GM23338 (cell line): ENCODE measurements around the gene SUSD1. TPM values are rescaled to one million over a fixed set of nuclear protein-coding genes. Genes with fewer than 3 reads are reported as not detected.

ENCODE experiments used
- ATAC-seq: fragments of 200-7000 bp; cut with Tn5 transposase; 3 replicates; pipeline ENCODE4 v1.9.1; 2020
- DNase-seq: peaks from one replicate; pipeline ENCODE4 v3.0.0-alpha.2; 2015; ENCODE audit warnings: low spot score
- H2AFZ ChIP-seq: fragments of 200-600 bp; sonication (generic); 2 replicates; pipeline ENCODE4 v1.8.0; 2016; ENCODE audit warnings: antibody characterized with exemption, mild to moderate bottlenecking, moderate library complexity
- H3F3A ChIP-seq: fragments of 200-600 bp; sonication (generic); replicated peaks from 2 replicates; pipeline ENCODE4 v1.8.0; 2017; ENCODE audit warnings: antibody characterized with exemption, mixed run types, low read depth
- H3K27ac ChIP-seq: fragments of 200-600 bp; sonication (generic); 2 replicates; pipeline ENCODE4 v1.6.1; 2016; ENCODE audit warnings: low read depth
- H3K27me3 ChIP-seq: fragments of 200-600 bp; sonication (generic); 2 replicates; pipeline ENCODE4 v1.8.0; 2016; ENCODE audit warnings: mild to moderate bottlenecking, mixed run types, moderate library complexity; ENCODE audit not compliant: insufficient read depth
- H3K36me3 ChIP-seq: fragments of 200-600 bp; sonication (generic); 2 replicates; pipeline ENCODE4 v1.8.0; 2016; ENCODE audit warnings: mild to moderate bottlenecking; ENCODE audit not compliant: insufficient read depth
- H3K4me1 ChIP-seq: fragments of 200-600 bp; sonication (generic); 2 replicates; pipeline ENCODE4 v1.8.0; 2016; ENCODE audit warnings: mild to moderate bottlenecking, moderate library complexity; ENCODE audit not compliant: insufficient read depth
- H3K4me2 ChIP-seq: fragments of 200-600 bp; sonication (generic); 2 replicates; pipeline ENCODE4 v1.7.1; 2017; ENCODE audit warnings: mixed run types
- H3K4me3 ChIP-seq: fragments of 200-600 bp; sonication (generic); 2 replicates; pipeline ENCODE4 v1.6.1; 2016; ENCODE audit warnings: mixed run types
- H3K79me2 ChIP-seq: fragments of 200-600 bp; sonication (generic); replicated peaks from 2 replicates; pipeline ENCODE4 v1.8.0; 2017; ENCODE audit warnings: mild to moderate bottlenecking; ENCODE audit not compliant: insufficient read depth
- H3K9me2 ChIP-seq: fragments of 200-600 bp; sonication (generic); 2 replicates; pipeline ENCODE4 v1.8.0; 2017; ENCODE audit not compliant: insufficient read depth
- H4K20me1 ChIP-seq: fragments of 200-600 bp; sonication (generic); replicated peaks from 2 replicates; pipeline ENCODE4 v1.8.0; 2017; ENCODE audit warnings: mild to moderate bottlenecking; ENCODE audit not compliant: insufficient read depth
- H3K27ac Mint-ChIP-seq: 2 replicates; pipeline ENCODE4 v1.8.0; 2020; ENCODE audit warnings: inconsistent platforms, mild to moderate bottlenecking, moderate library complexity, mixed read lengths
- H3K27me3 Mint-ChIP-seq: 3 replicates; pipeline ENCODE4 v1.8.0; 2022; ENCODE audit warnings: low read depth, mild to moderate bottlenecking, moderate library complexity, mixed read lengths, inconsistent platforms; ENCODE audit not compliant: insufficient read depth, poor library complexity
- H3K36me3 Mint-ChIP-seq: 3 replicates; pipeline ENCODE4 v1.8.0; 2021; ENCODE audit warnings: low read depth, mild to moderate bottlenecking, inconsistent platforms, moderate library complexity, mixed read lengths
- H3K4me1 Mint-ChIP-seq: 3 replicates; pipeline ENCODE4 v1.8.0; 2020; ENCODE audit warnings: mild to moderate bottlenecking, inconsistent platforms, mixed read lengths
- H3K4me3 Mint-ChIP-seq: 3 replicates; pipeline ENCODE4 v1.8.0; 2021; ENCODE audit warnings: moderate library complexity, mild to moderate bottlenecking, inconsistent platforms, mixed read lengths
- H3K9me3 Mint-ChIP-seq: 3 replicates; pipeline ENCODE4 v1.8.0; 2020; ENCODE audit warnings: moderate library complexity, mild to moderate bottlenecking, inconsistent platforms, mixed read lengths
- CREB1 ChIP-seq: fragments of 250-450 bp; sonication (Bioruptor Pico); IDR thresholded peaks from 2 replicates; pipeline ENCODE4 v1.5.0; 2020; ENCODE audit warnings: low read depth, mild to moderate bottlenecking, moderate library complexity
- EZH2 ChIP-seq: fragments of 200-600 bp; sonication (generic); IDR thresholded peaks from one replicate; pipeline ENCODE4 v1.8.0; 2017; ENCODE audit warnings: antibody characterized with exemption, mild to moderate bottlenecking, low read depth; ENCODE audit not compliant: unreplicated experiment
- EZH2phosphoT487 ChIP-seq: fragments of 200-600 bp; sonication (generic); IDR thresholded peaks from one replicate; pipeline ENCODE4 v1.8.1; 2018; ENCODE audit warnings: antibody characterized with exemption; ENCODE audit not compliant: unreplicated experiment
- NANOG ChIP-seq: IDR thresholded peaks from 2 replicates; pipeline ENCODE4 v1.6.1; 2016; ENCODE audit warnings: antibody characterized with exemption, borderline replicate concordance
- POLR2AphosphoS5 ChIP-seq: IDR thresholded peaks from 2 replicates; pipeline ENCODE4 v1.6.1; 2016; ENCODE audit warnings: antibody characterized with exemption, low read depth
- STAT1 ChIP-seq: IDR thresholded peaks from one replicate; pipeline ENCODE4 v1.6.1; 2016; ENCODE audit warnings: antibody characterized with exemption; ENCODE audit not compliant: unreplicated experiment
- ZNF331 ChIP-seq: fragments of 250-450 bp; sonication (Bioruptor Pico); IDR thresholded peaks from 2 replicates; pipeline ENCODE4 v1.5.0; 2020; ENCODE audit warnings: low read depth, mild to moderate bottlenecking, moderate library complexity
- polyA plus RNA-seq: library from polyadenylated mRNA; unstranded; fragments of >200 nt; fragmentation: Nextera tagmentation; extraction: Ambion mirVana; gene quantifications from 2 replicates; pipeline ENCODE4 v1.2.1, GENCODE V29; 2016
- total RNA-seq: library from RNA; depleted of rRNA; stranded (reverse); fragments of >200 nt; shearing (Covaris generic); gene quantifications from 2 replicates; pipeline ENCODE4 v1.2.3, GENCODE V29; 2014
- TF ChIP-seq, protein P1 (sequence below): fragments of 250-450 bp; sonication (Bioruptor Pico); IDR thresholded peaks from 2 replicates; pipeline ENCODE4 v1.5.0; 2020; ENCODE audit warnings: mild to moderate bottlenecking, moderate library complexity
- TF ChIP-seq, protein P2 (sequence below): IDR thresholded peaks from 2 replicates; pipeline ENCODE4 v1.6.1; 2016; ENCODE audit warnings: antibody characterized with exemption

Gene SUSD1
- total and polyA plus RNA-seq, 2 experiments from 2014 or later = 1.2 to 6.4 TPM

DNA sequence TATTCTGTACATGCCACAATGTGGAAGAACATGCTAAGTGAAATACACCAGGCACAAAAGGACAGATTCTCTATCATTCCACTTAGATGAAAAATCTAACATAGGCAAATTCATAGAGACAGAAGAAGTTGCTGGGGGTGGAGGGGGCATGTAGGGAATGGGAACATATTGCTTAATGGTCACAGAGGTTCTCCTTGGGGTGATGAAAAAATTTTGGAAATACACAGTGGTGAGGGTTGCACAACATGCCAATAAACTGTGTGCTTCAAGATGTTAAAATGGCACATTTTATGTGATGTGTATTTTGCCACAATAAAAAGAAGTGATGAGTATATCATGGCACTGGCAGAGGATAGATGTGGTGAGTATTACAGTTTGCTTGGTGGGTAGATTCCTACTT lies 111.9 kb downstream of the SUSD1 start (continued):
- TF ChIP-seq, protein P1, sequence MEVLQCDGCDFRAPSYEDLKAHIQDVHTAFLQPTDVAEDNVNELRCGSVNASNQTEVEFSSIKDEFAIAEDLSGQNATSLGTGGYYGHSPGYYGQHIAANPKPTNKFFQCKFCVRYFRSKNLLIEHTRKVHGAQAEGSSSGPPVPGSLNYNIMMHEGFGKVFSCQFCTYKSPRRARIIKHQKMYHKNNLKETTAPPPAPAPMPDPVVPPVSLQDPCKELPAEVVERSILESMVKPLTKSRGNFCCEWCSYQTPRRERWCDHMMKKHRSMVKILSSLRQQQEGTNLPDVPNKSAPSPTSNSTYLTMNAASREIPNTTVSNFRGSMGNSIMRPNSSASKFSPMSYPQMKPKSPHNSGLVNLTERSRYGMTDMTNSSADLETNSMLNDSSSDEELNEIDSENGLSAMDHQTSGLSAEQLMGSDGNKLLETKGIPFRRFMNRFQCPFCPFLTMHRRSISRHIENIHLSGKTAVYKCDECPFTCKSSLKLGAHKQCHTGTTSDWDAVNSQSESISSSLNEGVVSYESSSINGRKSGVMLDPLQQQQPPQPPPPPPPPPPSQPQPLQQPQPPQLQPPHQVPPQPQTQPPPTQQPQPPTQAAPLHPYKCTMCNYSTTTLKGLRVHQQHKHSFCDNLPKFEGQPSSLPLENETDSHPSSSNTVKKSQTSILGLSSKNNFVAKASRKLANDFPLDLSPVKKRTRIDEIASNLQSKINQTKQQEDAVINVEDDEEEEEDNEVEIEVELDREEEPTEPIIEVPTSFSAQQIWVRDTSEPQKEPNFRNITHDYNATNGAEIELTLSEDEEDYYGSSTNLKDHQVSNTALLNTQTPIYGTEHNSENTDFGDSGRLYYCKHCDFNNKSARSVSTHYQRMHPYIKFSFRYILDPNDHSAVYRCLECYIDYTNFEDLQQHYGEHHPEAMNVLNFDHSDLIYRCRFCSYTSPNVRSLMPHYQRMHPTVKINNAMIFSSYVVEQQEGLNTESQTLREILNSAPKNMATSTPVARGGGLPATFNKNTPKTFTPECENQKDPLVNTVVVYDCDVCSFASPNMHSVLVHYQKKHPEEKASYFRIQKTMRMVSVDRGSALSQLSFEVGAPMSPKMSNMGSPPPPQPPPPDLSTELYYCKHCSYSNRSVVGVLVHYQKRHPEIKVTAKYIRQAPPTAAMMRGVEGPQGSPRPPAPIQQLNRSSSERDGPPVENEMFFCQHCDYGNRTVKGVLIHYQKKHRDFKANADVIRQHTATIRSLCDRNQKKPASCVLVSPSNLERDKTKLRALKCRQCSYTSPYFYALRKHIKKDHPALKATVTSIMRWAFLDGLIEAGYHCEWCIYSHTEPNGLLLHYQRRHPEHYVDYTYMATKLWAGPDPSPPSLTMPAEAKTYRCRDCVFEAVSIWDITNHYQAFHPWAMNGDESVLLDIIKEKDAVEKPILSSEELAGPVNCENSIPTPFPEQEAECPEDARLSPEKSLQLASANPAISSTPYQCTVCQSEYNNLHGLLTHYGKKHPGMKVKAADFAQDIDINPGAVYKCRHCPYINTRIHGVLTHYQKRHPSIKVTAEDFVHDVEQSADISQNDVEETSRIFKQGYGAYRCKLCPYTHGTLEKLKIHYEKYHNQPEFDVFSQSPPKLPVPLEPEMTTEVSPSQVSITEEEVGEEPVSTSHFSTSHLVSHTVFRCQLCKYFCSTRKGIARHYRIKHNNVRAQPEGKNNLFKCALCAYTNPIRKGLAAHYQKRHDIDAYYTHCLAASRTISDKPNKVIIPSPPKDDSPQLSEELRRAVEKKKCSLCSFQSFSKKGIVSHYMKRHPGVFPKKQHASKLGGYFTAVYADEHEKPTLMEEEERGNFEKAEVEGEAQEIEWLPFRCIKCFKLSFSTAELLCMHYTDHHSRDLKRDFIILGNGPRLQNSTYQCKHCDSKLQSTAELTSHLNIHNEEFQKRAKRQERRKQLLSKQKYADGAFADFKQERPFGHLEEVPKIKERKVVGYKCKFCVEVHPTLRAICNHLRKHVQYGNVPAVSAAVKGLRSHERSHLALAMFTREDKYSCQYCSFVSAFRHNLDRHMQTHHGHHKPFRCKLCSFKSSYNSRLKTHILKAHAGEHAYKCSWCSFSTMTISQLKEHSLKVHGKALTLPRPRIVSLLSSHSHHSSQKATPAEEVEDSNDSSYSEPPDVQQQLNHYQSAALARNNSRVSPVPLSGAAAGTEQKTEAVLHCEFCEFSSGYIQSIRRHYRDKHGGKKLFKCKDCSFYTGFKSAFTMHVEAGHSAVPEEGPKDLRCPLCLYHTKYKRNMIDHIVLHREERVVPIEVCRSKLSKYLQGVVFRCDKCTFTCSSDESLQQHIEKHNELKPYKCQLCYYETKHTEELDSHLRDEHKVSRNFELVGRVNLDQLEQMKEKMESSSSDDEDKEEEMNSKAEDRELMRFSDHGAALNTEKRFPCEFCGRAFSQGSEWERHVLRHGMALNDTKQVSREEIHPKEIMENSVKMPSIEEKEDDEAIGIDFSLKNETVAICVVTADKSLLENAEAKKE = no peak
- no peak for TF ChIP-seq STAT1
- no peak for TF ChIP-seq NANOG

DNA sequence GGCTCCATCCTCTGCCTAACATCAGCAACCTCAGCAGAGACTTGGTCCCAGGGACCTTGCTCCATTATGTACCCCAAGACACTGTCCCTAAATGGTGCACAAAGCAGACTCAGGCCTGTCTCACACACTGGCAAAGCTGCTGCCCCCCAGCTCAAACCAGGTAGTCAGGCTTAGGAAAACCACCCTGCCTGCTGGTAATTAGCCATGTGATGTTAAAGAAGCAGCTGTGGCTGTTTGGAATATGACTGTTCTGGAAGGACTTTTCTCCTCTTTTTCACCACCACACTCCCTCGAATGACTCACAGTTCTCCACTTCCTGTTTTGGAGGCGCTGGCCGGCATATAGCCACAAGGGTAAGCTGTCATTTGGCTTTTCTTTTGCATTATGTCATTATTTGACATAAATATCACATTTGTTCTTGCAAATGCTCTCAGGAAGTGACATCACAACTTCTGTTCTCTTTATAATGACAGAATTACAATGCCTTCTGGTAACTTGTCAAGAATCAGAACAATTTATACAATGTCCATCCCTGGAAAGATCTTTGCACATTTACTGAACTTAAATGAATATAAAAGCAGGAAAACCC lies 113.9 kb downstream of the SUSD1 start:
- Histone ChIP-seq H3K9me2 (no peaks in the 10 kb centered on the region), H3K36me3 (peaks cover 1% of the 10 kb centered on the region; the same call in 1 of the 2 replicates), H3K4me2 (no peak overlapping the region), H3K27me3 (no peaks in the 10 kb centered on the region), H3K4me1 (peaks cover 13% of the 10 kb centered on the region), H3F3A (no peaks in the 10 kb centered on the region), H2AFZ (no peak overlapping the region), H4K20me1 (no peaks in the 10 kb centered on the region), H3K27ac (no peak overlapping the region), H3K79me2 (no peaks in the 10 kb centered on the region), H3K4me3 (no peak overlapping the region)
- Mint-ChIP-seq H3K27me3 (peaks cover 3% of the 10 kb centered on the region), H3K4me3 (no peak overlapping the region), H3K36me3 (peaks cover 10% of the 10 kb centered on the region), H3K27ac (no peak overlapping the region), H3K9me3 (peaks cover 15% of the 10 kb centered on the region; the same call in 2 of the 3 replicates), H3K4me1 (peaks cover 12% of the 10 kb centered on the region)
- ATAC-seq = no peak
- no peak for DNase-seq
- no peak for TF ChIP-seq EZH2phosphoT487
- TF ChIP-seq, protein P1 = no peak
- no peak for TF ChIP-seq EZH2
- no peak for TF ChIP-seq CREB1
- TF ChIP-seq, protein P2, sequence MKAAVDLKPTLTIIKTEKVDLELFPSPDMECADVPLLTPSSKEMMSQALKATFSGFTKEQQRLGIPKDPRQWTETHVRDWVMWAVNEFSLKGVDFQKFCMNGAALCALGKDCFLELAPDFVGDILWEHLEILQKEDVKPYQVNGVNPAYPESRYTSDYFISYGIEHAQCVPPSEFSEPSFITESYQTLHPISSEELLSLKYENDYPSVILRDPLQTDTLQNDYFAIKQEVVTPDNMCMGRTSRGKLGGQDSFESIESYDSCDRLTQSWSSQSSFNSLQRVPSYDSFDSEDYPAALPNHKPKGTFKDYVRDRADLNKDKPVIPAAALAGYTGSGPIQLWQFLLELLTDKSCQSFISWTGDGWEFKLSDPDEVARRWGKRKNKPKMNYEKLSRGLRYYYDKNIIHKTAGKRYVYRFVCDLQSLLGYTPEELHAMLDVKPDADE = no peak
- TF ChIP-seq ZNF331 (CRISPR knock-in tag) = no peak
- TF ChIP-seq POLR2AphosphoS5 = no peak
